Measurements from ENCODE around the gene ARHGEF17. TPM values are rescaled to one million over a fixed set of nuclear protein-coding genes. Genes with fewer than 3 reads are reported as not detected.

The ARHGEF17 gene
- total RNA-seq, 1 experiment from 2014 or later, result 9.8 TPM

DNA sequence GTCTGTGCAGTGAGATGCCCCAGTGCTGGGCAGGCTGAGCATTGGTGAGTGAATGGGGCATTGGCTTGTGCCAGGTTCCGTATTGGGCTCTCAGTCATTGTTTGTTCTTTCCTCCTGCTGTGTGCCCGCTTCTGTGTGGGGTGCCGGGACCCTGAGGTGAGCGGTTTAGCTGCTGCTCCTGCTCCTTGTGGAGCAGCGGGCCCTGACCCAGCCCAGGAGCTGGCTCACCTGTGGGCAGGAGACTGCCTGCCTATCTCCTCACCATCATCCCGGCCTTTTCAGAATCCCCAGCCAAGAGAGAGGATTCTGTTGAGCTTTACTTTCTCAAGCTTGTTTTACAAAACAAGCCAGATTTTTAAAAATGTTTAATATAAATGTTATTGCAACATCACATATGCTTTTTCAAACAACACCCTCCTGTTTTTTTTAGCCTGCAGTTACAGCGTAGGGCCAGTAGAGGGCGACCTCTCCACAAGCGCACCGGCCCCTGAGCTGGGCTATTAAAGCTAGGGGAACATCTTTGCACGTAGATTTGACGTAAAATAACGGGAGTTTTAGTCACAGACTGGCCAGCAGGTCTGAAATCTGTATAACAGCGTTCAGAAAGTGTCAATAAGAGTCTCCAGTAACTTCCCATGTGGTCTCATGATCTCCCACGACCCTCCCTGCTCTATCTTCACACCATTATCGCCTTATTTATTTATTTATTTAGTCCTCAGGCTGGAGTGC lies 43.0 kb downstream of the ARHGEF17 start:
- DNase-seq (ENCODE audit: low spot score), result peak; percentile 51

DNA sequence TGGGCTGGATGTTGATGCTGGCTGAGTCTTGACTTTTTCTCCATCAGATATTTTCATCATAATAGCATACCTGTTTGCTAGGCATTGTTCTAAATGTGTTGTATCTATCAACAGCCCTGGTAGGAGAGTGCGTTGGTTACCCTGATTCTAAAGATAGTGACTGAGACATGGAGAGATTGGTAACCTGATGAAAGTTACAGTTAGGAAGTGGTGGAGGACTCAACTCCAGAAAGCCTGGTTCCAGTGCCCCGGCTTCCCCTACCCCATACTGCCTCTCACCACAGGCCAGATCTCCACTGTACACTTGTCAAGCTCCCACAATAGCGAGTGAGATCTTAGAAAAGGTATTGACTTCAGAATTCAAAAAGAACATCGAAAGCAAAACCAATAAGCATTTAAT lies 45.3 kb downstream of the ARHGEF17 start:
- no peak for DNase-seq (ENCODE audit: low spot score)

GRCh38 chr11:73355109-73355508 lies 47.0 kb downstream of the ARHGEF17 start:
- no peak for DNase-seq (ENCODE audit: low spot score)

DNA sequence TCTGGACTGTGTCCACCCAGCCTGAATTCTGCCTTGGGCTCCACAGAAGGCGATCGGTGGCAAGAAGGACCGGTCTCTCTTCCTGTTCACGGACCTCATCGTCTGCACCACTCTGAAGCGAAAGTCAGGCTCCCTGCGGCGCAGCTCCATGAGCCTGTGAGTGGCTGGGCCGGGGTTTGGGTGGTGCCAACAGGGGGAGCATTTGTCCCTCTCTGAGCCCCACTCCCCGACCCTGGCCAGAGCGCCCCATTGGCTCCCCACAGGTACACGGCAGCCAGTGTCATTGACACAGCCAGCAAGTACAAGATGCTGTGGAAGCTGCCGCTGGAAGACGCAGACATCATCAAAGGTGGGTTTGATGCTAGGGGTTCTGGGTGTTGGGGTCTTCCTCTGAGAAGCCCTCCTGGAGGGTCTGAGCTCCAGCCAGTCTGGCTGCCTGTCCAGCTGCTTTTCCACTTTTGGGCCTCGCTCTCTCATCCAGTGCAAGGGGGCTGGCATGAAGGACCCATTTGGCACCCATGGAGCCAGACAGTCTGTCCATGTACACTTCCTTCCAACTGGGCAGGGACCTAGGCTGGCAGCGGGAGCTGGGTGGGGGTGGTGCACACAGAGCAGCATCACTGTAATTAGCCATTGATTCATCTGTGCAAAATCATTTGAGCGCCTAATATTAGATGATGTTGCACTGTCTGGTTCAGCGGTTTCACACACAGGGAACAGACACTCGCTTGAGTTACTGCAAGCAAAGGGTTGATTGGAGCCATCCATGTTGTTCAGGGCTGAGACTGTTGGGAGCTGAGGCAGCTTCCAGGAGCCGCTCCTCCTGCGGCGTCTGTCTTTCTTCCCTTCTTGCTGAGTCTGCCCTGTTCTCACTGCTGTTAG lies 49.1 kb downstream of the ARHGEF17 start:
- no peak for DNase-seq (ENCODE audit: low spot score)

GRCh38 chr11:73358071-73358470 lies 50.0 kb downstream of the ARHGEF17 start:
- DNase-seq (ENCODE audit: low spot score), result no peak

DNA sequence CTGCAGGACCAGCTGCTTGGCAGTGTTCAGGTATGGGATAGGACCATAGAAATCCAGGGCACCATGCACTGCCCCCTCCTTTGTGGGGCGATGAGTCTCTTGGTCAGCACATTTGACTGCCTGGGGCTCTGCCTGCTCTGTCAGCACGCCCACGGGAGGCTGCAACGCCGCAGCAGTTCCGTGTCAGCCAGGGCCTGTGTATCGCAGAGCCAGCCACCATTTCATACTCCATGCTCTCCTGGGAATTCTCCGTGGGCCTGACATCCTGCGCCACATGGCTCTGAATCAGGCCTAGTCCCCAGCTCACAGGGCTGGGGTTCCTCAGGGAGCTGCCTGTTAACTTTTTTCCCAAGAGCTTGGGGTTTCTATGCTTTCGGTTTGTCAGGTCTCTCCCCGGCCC lies 51.3 kb downstream of the ARHGEF17 start:
- no peak for DNase-seq (ENCODE audit: low spot score)

DNA sequence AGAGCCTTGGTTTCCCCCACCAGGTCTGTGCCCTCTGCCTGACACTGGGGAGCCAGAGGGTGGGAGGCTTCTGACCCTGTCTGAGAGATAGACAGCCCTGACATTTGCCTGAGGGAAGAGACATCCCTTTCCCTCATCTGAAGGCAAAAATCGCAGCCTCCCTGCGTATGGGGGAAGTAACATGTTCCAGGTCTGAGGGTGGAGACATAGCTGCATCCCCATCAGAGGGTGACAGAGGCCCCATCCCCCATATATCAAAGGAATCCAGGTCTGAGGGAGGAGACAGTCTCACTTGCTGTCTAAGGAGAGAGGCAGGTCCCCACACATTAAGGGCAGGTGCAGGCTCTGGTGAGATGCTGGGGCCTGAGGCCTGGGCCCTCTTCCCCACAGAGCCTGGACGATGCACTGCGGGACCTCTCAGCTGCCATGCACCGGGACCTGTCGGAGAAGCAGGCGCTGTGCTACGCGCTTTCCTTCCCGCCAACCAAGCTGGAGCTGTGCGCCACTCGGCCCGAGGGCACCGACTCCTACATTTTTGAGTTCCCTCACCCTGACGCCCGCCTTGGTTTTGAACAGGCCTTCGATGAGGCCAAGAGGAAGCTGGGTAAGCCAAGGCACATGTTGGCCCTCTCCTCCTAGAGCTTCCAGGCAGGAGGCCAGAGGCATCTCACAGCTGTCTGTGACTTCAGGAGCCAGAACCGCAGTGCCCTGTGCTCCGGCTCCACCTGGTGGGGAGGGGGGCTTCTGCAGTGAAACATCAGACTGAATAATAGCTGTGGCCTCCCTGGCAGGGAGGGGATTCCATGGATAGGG lies 52.1 kb downstream of the ARHGEF17 start:
- DNase-seq (ENCODE audit: low spot score), result no peak

GRCh38 chr11:73360743-73361369 lies 52.8 kb downstream of the ARHGEF17 start:
- no peak for DNase-seq (ENCODE audit: low spot score)

DNA sequence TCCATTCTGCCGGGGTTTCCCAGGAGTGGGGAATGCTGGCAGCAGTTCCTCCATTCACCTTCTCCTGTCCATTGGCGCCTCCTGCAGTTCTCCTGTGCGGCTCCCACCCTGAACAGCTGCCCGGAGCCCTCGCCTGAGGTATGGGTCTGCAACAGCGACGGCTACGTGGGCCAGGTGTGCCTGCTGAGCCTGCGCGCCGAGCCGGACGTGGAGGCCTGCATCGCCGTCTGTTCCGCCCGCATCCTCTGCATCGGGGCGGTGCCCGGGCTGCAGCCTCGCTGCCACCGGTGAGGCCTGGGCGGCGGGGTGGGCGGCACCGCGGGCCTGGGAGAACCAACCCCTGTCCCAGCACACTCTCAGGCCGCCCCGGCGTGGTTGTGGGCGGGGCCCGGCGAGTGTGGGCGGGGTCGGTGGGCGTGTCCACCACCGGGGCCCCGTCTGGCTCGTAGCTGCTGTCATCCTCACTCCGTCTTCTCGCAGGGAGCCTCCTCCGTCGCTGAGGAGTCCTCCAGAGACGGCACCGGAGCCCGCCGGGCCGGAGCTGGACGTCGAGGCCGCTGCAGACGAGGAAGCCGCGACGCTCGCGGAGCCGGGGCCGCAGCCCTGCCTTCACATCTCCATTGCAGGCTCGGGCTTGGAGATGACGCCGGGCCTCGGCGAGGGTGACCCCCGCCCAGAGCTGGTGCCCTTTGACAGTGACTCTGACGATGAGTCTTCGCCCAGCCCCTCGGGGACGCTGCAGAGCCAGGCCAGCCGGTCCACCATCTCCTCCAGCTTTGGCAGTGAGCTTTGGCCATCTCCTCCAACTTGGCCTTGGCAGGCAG lies 54.1 kb downstream of the ARHGEF17 start:
- DNase-seq (ENCODE audit: low spot score), result no peak

DNA sequence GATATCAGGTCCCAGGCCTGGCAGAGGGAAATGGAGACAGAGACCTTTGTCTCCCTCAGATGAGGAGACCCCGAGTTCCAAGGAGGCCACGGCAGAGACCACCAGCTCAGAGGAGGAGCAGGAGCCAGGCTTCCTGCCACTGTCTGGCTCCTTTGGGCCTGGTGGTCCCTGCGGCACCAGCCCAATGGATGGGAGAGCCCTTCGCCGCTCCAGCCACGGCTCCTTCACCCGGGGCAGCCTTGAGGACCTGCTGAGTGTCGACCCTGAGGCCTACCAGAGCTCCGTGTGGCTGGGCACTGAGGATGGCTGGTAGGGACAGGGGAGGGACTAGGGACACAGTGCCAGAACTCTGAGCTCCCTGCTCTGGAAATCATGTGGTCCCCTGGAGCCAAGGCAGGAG lies 55.1 kb downstream of the ARHGEF17 start:
- DNase-seq (ENCODE audit: low spot score), result no peak

- no peak for DNase-seq (ENCODE audit: low spot score)
Observed at GRCh38 chr11:73365352-73366264, 57.5 kb downstream of the ARHGEF17 start.

- no peak for DNase-seq (ENCODE audit: low spot score)
Observed at GRCh38 chr11:73366265-73366610, 58.2 kb downstream of the ARHGEF17 start.

- DNase-seq (ENCODE audit: low spot score), result no peak
Observed at GRCh38 chr11:73366953-73367352, 58.9 kb downstream of the ARHGEF17 start.

DNA sequence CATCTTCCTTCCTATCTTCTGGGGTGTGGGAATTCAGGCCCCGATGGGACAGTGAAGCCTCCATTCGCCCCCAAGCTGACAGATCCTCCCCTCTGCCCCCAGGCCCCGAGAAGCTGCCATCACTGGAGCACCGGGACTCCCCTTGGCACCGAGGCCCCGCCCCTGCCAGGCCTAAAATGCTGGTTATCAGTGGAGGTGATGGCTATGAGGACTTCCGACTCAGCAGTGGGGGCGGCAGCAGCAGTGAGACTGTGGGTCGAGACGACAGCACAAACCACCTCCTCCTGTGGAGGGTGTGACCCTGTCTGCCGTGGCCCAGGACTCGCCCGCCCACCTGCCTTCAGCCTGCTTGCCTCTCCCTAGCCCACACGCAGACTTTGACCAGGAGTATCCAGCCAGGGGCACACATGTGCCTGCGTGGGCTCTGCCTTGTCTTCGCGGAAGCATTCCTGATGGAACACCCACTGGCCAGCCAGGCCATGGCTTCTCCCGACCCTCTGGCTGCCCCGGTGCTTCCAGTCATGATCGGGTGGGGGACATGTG lies 59.5 kb downstream of the ARHGEF17 start:
- no peak for DNase-seq (ENCODE audit: low spot score)

GRCh38 chr11:73372375-73372993 lies 64.4 kb downstream of the ARHGEF17 start:
- DNase-seq (ENCODE audit: low spot score), result peak; percentile 47

- DNase-seq (ENCODE audit: low spot score), result no peak
Observed at GRCh38 chr11:73374151-73374550, 66.1 kb downstream of the ARHGEF17 start.

GRCh38 chr11:73375830-73376159 lies 67.7 kb downstream of the ARHGEF17 start:
- DNase-seq (ENCODE audit: low spot score), result no peak

- peak; percentile 77 for DNase-seq (ENCODE audit: low spot score)
Observed at GRCh38 chr11:73376160-73376802, 68.2 kb downstream of the ARHGEF17 start, which contains the start of gene RELT. TSS of gene RELT (plus strand) at chr11:73376399. CDS start at chr11:73389137, 12,738 bp downstream.

Data from A172 (cell line).